Stimulated activated naive B cell treated with anti-CD40 and anti-IgM and Interleukin-4, amounts not matched to agents 10 μg/mL and 1 μg/mL and 100 μg/mL, for 72 hours (primary cell): Measurements from ENCODE around the gene BCAS1.

Source experiments
- ATAC-seq, 2 donors: fragments of 150-1000 bp; cut with Tn5 transposase; replicated peaks; 2 replicates each; pipeline ENCODE4 v1.10.0; 2021; ENCODE audit warnings: moderate library complexity in 1 of 2
- DNase-seq: peaks from one replicate; pipeline ENCODE4 v3.0.0; 2021
- H3K27ac Mint-ChIP-seq: one replicate; pipeline ENCODE4 v1.8.0; 2022; ENCODE audit warnings: mild to moderate bottlenecking, mixed read lengths
- H3K27me3 Mint-ChIP-seq, 2 donors: one replicate each; pipeline ENCODE4 v1.8.0; 2022; ENCODE audit warnings: mixed read lengths in 2 of 2
- H3K36me3 Mint-ChIP-seq, 2 donors: one replicate each; pipeline ENCODE4 v1.8.0; 2022; ENCODE audit warnings: mixed read lengths in 2 of 2, mild to moderate bottlenecking in 1 of 2
- H3K4me1 Mint-ChIP-seq, 2 donors: one replicate each; pipeline ENCODE4 v1.8.0; 2022; ENCODE audit warnings: mixed read lengths in 2 of 2, mild to moderate bottlenecking in 1 of 2
- H3K4me3 Mint-ChIP-seq, 2 donors: one replicate each; pipeline ENCODE4 v1.8.0; 2022; ENCODE audit warnings: mild to moderate bottlenecking in 2 of 2, mixed read lengths in 2 of 2, moderate library complexity in 1 of 2
- H3K9me3 Mint-ChIP-seq, 2 donors: one replicate each; pipeline ENCODE4 v1.8.0; 2022; ENCODE audit warnings: mixed read lengths in 2 of 2, mild to moderate bottlenecking in 1 of 2

The BCAS1 gene, protein sequence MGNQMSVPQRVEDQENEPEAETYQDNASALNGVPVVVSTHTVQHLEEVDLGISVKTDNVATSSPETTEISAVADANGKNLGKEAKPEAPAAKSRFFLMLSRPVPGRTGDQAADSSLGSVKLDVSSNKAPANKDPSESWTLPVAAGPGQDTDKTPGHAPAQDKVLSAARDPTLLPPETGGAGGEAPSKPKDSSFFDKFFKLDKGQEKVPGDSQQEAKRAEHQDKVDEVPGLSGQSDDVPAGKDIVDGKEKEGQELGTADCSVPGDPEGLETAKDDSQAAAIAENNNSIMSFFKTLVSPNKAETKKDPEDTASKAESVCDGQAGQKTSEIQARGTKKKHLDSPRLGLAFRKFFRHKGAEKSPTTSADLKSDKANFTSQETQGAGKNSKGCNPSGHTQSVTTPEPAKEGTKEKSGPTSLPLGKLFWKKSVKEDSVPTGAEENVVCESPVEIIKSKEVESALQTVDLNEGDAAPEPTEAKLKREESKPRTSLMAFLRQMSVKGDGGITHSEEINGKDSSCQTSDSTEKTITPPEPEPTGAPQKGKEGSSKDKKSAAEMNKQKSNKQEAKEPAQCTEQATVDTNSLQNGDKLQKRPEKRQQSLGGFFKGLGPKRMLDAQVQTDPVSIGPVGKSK

DNA sequence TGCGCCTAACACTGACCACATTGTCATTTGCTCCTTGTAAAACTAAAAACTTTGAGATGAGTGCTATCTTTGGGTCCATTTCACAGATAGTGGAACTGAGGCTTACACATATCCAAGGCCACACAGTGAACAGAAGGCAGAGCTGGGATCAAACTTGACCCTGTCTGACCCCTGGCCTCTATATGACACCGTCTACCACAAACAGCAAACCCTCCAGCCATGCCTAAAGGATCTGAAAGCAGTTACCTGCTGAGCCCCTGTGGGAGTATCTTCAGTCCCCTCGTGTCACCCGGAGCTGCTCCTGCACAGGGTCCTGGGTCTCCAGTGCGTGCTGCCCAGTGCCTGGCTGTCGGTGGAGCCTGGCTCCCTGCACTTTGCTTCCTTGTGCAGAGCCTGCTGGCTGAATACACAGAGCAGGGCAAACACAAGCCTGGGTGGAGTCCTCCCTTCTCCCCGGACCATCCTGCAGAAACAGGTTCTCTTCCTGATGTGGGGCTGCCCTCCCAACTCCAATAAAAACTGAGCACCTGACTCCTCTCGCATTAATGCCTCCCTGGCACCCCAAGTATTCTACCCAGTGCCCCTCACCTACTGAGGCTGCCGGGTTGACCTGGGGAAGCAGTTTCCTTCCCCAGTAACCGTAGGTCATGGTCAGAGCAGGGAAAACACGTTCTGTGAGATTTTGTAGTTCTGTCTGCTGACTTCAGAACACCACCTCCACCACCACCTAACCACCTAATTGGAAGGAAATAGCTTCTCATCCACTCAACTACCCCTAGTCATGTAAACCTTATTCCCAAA is at the start of gene BCAS1:
TSS of gene BCAS1 (minus strand) at position 408 of the 801 bp plus-strand sequence. CDS start 11,876 bp downstream, outside the sequence.
- no peak for DNase-seq
- ATAC-seq, result no peak
- Mint-ChIP-seq H3K4me1 (peaks cover 0 to 2% of the 10 kb centered on the region in 2 donors), H3K36me3 (no peaks in the 10 kb centered on the region), H3K4me3 (no peak within 1 kb of the TSS), H3K27ac (no peak within 1 kb of the TSS), H3K9me3 (no peaks in the 10 kb centered on the region), H3K27me3 (no peaks in the 10 kb centered on the region)

DNA sequence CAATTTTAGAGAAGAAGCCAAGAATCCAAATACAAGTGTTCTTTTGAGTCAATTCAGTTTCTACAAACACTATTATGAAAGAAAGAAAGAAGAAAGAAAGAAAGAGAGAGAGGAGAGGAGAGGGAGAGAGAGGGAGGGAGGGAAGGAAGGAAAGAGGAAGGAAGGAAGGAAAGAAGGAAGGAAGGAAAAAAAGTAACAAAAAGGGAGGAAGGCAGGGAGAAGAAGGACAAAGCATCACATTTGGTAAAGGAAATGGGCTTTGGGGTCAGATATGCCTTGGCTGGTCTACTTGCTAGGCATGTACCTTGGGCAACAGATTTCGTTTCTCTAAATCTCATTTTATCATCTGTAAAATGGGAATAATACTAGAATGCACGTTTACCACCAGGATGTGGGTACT is 49.4 kb upstream of the BCAS1 start:
- no peak for DNase-seq

DNA sequence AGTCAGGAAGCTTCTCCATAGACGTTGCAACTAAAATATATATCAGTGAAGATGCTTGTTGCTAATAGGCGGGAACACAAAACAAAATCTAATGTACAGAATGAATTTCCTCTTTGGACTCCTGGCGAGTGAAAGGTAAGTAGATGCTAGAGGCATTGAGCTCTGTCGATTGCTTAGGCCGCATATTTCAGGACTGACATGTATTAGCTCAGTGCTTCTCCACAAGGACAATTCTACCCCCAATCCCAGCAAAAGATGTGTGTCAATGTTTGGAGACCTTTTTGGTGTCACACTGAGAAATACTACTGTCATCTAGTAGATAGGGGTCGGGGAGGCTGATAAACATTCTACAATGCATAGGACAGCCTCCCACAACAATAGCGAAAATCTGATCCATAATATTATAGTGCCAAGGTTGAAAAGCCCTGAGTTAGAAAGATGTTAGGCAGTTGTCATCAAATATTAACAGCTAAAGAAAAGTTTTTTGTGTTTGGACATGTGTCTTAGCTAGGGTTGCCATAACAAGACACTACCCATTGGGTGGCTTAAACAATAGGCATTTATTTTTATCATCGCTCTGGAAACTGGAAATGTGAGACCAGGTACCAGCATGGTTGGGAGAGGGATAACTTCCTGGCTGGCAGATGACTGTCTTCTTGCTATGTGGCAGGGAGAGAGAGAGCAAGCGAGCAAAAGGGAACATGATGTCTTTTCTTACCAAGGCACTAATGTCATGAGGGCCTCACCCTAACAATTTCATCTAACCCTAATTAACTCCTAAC is 48.0 kb upstream of the BCAS1 start:
- Mint-ChIP-seq H3K9me3 (no peaks in the 10 kb centered on the region), H3K4me3 (no peak overlapping the region), H3K27ac (no peak overlapping the region), H3K36me3 (no peaks in the 10 kb centered on the region), H3K4me1 (peaks cover 10 to 14% of the 10 kb centered on the region in 2 donors), H3K27me3 (peaks cover 7 to 10% of the 10 kb centered on the region in 2 donors)
- no peak for ATAC-seq
- no peak for DNase-seq

More for the DNA sequence above, 49.4 kb upstream of the BCAS1 start:
- Mint-ChIP-seq H3K9me3 (no peaks in the 10 kb centered on the region), H3K27ac (no peak overlapping the region), H3K27me3 (no peaks in the 10 kb centered on the region), H3K4me1 (peaks cover 10 to 22% of the 10 kb centered on the region in 2 donors), H3K36me3 (no peaks in the 10 kb centered on the region), H3K4me3 (no peak overlapping the region)
- ATAC-seq, result no peak

DNA sequence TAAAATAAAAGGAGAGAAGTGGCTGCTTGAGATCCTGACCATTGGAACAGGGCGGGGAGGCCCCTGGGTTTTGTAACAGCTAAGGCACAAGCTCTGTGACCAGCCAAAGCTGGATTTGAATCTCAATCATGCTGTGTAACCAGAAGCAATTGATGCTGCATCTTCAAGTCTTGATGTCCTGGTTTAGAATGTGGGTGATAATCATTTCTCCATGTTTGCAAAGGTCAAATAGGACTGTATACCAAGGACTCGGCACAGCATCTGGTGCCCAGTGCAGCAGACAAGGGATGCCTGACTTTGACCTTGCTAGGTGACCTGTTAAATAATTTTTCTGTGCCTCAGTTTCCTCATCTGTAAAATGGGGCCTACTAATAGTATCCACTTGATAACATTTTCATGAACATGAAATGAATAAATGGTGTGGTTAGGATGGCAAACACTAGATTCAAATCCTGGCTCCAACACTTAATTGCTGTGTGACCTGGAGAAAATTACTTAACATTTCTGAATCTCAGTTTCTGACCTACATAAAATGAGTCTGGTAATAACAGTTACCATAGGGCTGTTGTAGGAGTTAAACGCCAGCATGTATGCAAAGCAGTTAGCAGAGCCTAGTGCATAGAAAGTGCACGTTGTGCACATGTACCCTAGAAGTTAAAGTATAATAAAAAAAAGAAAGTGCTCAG is 46.3 kb upstream of the BCAS1 start:
- DNase-seq (no peak), ATAC-seq (no peak)
- Mint-ChIP-seq H3K36me3 (no peaks in the 10 kb centered on the region), H3K4me3 (no peak overlapping the region), H3K4me1 (no peaks in the 10 kb centered on the region), H3K27me3 (peaks cover 14 to 16% of the 10 kb centered on the region in 2 donors), H3K27ac (no peak overlapping the region), H3K9me3 (peaks cover 0 to 2% of the 10 kb centered on the region in 2 donors)

DNA sequence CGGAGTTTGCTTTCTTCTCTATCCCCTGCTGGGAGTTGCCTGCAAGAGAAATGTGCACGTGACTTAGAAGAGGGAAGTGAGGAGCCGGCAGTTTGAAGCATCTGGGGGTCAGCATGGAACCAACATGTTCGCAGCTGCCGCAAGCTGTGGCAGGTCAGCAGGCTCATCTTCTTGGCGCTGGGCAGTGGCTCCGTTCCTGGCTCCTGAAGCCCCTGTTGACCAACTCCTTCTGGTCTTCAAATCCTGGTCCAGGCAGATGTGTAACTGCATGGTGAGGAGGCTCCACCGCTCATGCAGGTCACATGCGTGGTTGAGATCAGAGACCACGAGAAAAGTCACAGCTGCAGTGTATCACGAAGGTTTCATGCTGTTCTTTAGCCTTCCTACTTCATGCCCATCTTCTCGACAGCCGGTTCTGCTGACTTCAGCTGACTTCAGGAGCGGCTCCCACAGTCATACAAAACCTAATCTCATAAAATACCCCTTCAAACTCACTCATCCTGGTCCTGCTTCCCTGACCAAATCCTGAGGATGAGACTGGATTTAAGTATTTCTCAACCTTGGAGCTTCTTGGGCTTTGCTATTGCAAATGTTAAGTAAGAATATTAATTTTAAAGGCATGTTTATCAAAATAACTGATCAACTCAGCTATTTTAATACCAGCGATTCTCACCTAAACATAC is 44.9 kb upstream of the BCAS1 start:
- ATAC-seq (no peak), DNase-seq (no peak)
- Mint-ChIP-seq H3K27ac (no peak overlapping the region), H3K9me3 (peaks cover 4% of the 10 kb centered on the region in 2 donors), H3K4me1 (no peaks in the 10 kb centered on the region), H3K36me3 (no peaks in the 10 kb centered on the region), H3K27me3 (peaks cover 16 to 18% of the 10 kb centered on the region in 2 donors), H3K4me3 (no peak overlapping the region)

DNA sequence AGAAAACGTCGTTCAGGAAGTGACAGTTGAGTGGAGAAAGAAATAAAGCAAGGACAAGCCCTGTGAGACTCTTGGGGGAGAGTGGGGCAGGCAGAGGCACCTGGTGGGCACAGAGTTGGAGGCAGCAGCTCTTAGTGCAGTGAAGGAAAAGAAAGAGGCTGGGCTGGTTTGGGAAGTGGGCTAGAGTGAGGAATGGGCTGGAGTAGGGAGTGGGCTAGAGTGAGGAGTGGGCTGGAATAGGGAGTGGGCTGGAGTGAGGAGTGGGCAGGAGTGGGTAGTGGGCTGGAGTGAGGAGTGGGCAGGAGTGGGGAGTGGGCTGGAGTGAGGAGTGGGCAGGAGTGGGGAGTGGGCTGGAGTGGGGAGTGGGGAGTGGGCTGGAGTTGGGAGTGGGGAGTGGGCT is 43.7 kb upstream of the BCAS1 start:
- Mint-ChIP-seq H3K4me1 (no peaks in the 10 kb centered on the region), H3K4me3 (no peak overlapping the region), H3K36me3 (no peaks in the 10 kb centered on the region), H3K27me3 (peaks cover 16 to 18% of the 10 kb centered on the region in 2 donors), H3K9me3 (peaks cover 4% of the 10 kb centered on the region in 2 donors), H3K27ac (no peak overlapping the region)
- DNase-seq, result no peak
- ATAC-seq, result no peak

DNA sequence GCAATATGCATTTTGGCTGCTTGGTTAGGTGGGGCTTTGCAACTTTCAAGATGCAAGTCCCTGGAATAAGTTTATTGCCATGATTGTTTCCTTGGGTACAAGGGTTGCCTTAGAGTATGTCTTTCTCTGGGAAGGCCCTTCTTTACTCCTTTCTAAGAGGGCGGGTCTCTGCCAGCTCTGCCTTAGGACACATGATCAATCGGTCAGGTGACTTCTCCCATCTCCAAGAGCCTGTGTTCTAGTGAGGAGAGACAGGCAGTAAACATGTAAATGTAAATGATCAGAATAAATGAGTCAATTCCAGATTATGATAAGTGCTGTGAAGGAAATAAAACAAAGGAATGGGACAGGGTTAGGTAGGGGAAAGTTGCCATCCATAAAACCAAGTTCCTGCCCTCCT is 43.2 kb upstream of the BCAS1 start:
- peaks cover 16 to 18% of the 10 kb centered on the region in 2 donors for H3K27me3 Mint-ChIP-seq
- no peaks in the 10 kb centered on the region for H3K4me1 Mint-ChIP-seq
- H3K9me3 Mint-ChIP-seq, result peaks cover 4% of the 10 kb centered on the region in 2 donors
- H3K36me3 Mint-ChIP-seq, result no peaks in the 10 kb centered on the region
- H3K27ac Mint-ChIP-seq, result no peak overlapping the region
- H3K4me3 Mint-ChIP-seq, result no peak overlapping the region
- DNase-seq, result no peak
- ATAC-seq, result no peak

DNA sequence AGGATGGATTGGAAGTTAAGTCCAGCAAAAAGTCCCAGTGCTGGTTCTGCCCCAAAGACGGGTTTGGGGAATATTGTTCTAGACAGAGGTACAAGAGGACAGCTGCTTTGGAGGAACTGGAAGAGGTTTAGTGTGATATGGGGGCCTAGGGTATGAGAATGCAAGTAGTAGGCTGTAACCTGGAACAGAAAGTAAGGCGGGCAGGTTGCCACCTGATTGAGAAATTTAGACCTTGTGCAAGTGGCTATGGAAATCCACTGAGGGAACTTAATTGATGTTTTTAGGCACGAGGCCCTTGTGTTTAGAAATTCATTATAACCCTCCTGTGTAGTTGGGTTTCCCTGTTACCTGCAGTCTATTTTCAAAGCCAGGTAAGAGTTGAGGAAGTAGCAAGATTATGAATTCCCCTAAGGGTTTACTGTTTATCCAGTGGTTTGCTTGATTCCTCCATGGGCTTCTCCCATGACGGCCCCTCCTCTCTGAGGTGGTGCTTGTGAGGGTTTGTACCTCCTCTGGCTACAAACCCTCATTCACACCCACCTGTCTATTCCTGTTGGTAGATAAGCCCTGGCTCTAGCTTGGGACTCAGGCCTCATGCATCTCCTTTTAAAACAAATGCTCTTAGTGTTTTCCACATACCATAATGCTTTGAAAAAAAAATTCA is 42.0 kb upstream of the BCAS1 start:
- Mint-ChIP-seq H3K4me1 (no peaks in the 10 kb centered on the region), H3K4me3 (no peak overlapping the region), H3K36me3 (no peaks in the 10 kb centered on the region), H3K9me3 (peaks cover 4% of the 10 kb centered on the region in 2 donors), H3K27ac (no peak overlapping the region), H3K27me3 (peaks cover 21 to 24% of the 10 kb centered on the region in 2 donors)
- no peak for ATAC-seq
- DNase-seq, result no peak

DNA sequence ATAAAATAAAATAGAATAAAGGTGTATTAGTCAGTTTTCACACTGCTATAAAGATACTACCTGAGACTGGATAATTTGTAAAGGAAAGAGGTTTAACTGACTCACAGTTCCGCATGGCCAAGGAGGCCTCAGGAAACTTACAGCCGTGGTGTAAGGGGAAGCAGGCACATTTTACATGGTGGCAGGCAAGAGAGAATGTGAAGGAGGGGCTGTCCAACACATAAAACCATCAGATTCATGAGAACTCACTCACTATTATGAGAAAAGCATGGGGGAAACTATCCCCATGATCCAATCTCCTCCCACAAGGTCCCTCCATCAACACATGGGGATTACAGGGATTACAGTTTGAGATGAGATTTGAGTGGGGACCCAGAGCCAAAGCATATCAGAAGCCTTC is 41.1 kb upstream of the BCAS1 start:
- no peak for ATAC-seq
- Mint-ChIP-seq H3K36me3 (no peaks in the 10 kb centered on the region), H3K4me1 (no peaks in the 10 kb centered on the region)

DNA sequence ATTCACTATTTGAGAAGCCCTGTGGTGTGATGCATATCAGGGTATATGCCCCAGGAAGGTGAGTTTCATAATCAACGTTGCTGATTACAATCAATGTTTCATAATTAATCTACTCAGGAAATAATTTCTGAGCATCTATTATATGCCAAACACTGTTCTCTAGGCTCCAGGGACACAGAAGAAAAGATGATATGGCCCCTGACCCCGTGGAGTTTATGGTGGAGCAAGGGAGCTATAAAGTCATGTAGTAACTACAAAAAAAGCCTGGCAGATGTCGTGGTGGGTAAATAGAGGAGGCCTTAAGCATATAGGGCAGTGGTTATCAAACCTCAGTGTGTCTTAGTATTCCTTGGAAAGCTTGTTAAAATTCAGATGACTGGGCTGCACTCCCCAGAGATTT is 40.1 kb upstream of the BCAS1 start:
- H3K27ac Mint-ChIP-seq, result no peak overlapping the region
- peaks cover 27 to 30% of the 10 kb centered on the region in 2 donors for H3K27me3 Mint-ChIP-seq
- peaks cover 4% of the 10 kb centered on the region in 2 donors for H3K9me3 Mint-ChIP-seq
- no peaks in the 10 kb centered on the region for H3K36me3 Mint-ChIP-seq
- H3K4me1 Mint-ChIP-seq, result no peaks in the 10 kb centered on the region
- DNase-seq (no peak), ATAC-seq (no peak)
- no peak overlapping the region for H3K4me3 Mint-ChIP-seq

More for the DNA sequence above, 41.1 kb upstream of the BCAS1 start:
- H3K27ac Mint-ChIP-seq, result no peak overlapping the region
- peaks cover 4% of the 10 kb centered on the region in 2 donors for H3K9me3 Mint-ChIP-seq
- H3K4me3 Mint-ChIP-seq, result no peak overlapping the region
- peaks cover 27 to 30% of the 10 kb centered on the region in 2 donors for H3K27me3 Mint-ChIP-seq
- DNase-seq, result no peak

DNA sequence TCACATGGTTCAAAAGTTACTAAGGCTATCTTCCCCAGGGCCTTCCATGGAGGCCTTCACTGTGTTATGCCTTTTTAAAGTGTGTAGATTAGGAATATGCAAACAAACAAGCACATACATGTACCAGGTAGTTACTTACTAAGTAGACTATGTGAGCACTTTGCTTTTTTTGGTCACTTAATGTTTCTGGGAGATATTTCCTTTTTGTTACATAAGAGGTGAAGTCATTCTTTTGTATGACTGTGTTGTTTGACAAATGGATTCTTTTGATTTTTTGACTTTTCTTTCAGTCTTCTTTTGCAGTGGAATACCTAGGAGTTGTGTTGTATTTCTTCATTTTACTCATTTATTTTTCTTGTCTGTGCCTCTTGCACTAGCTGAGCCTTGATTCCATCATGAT is 39.6 kb upstream of the BCAS1 start:
- no peaks in the 10 kb centered on the region for H3K4me1 Mint-ChIP-seq
- peaks cover 31 to 33% of the 10 kb centered on the region in 2 donors for H3K27me3 Mint-ChIP-seq
- no peak overlapping the region for H3K27ac Mint-ChIP-seq
- ATAC-seq (no peak), DNase-seq (no peak)
- H3K4me3 Mint-ChIP-seq, result no peak overlapping the region
- H3K9me3 Mint-ChIP-seq, result peaks cover 4% of the 10 kb centered on the region in 2 donors
- no peaks in the 10 kb centered on the region for H3K36me3 Mint-ChIP-seq

DNA sequence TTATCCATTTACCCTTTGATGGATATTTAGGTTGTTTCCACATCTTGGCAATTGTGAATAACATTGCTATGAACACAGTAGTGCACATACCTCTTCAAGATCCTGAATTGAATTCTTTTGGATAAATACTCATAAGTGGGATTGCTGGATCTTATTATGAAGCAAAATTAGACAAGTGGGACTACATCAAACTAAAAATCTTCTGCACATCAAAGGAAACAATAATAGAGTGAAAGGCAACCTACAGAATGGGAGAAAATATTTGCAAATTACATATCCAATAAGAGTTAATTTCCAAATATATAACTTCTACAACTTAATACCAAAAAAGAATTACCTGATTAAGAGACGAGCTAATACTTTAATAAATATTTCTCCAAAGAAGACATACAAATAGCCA is 38.4 kb upstream of the BCAS1 start:
- no peaks in the 10 kb centered on the region for H3K36me3 Mint-ChIP-seq
- H3K4me3 Mint-ChIP-seq, result no peak overlapping the region
- H3K27me3 Mint-ChIP-seq, result peaks cover 34 to 37% of the 10 kb centered on the region in 2 donors
- ATAC-seq (no peak), DNase-seq (no peak)
- peaks cover 4% of the 10 kb centered on the region in 2 donors for H3K9me3 Mint-ChIP-seq
- no peaks in the 10 kb centered on the region for H3K4me1 Mint-ChIP-seq
- H3K27ac Mint-ChIP-seq, result no peak overlapping the region

DNA sequence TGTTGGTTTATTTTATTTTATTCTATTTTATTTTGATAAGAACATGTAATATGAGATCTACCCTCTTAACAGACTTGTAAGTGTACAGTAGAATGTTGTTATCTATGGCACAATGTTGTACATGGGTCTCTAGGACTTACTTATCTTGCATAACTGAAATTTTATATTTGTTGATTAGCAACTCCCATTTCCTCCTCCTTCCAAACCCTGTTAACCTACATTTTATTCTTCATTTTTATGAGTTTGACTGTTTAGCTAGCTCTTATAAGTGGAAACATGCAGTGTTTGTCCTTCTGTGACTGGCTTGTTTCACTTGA is 37.9 kb upstream of the BCAS1 start:
- Mint-ChIP-seq H3K27ac (no peak overlapping the region), H3K9me3 (peaks cover 4% of the 10 kb centered on the region in 2 donors), H3K4me1 (no peaks in the 10 kb centered on the region), H3K36me3 (no peaks in the 10 kb centered on the region), H3K4me3 (no peak overlapping the region), H3K27me3 (peaks cover 31 to 33% of the 10 kb centered on the region in 2 donors)
- ATAC-seq, result no peak
- DNase-seq, result no peak
